Measurements from ENCODE around the gene UBE2Q2. TPM values are rescaled to one million over a fixed set of nuclear protein-coding genes. Genes with fewer than 3 reads are reported as not detected.

Gene UBE2Q2
- total and polyA plus RNA-seq, 9 of the 15 experiments (the other 6 are each of a cell fraction or from before 2014, with no cell fraction given) = 6.2 to 24.0 (median 16.2) TPM

- in situ Hi-C loops (cut with MboI) (no loop called here), intact Hi-C loops (cut with micrococcal nuclease) (no loop called here)
- H3K9me1 ChIP-seq (ENCODE audit: control insufficient read depth, insufficient read depth, low read length) = no peaks in the 10 kb centered on the region
- H3K27me3 ChIP-seq (ENCODE audit: control insufficient read depth in 2 of 2, insufficient read depth in 2 of 2, low read length in 2 of 2) = no peaks in the 10 kb centered on the region
- TF ChIP-seq MEIS2 (IDR thresholded peaks at IDR 0.05; ENCODE audit: partially characterized antibody) = peak; percentile 2
- no peak for TF ChIP-seq ATF3 (IDR thresholded peaks at IDR 0.05)
- no peak for TF ChIP-seq ATF3 (CRISPR knock-in tag; conservative IDR thresholded peaks at IDR 0.05)
- no peak for TF ChIP-seq ZNF583 (CRISPR knock-in tag; IDR thresholded peaks at IDR 0.05)
- no peaks in the 10 kb centered on the region for H3K79me2 ChIP-seq (ENCODE audit: control insufficient read depth, insufficient read depth, low read length)
- no TSS peak for BruUV-seq (replicated peaks)
- no peak overlapping the region for H3K27ac ChIP-seq (ENCODE audit: extremely low read depth, low read depth, low read length)
- no peak for DNase-seq (ENCODE audit: extremely low read depth in 1 of 4, low spot score in 3 of 4)
- ATAC-seq = no peak
- no peak overlapping the region for H3K4me3 ChIP-seq
- H4K20me1 ChIP-seq (replicated peaks; ENCODE audit: control insufficient read depth, insufficient read depth, low read length) = no peaks in the 10 kb centered on the region
- 0 out of 5 replicates have a peak, but pooled peaks cover 0 to 3% of the 10 kb centered on the region in 2 experiments for H3K4me1 ChIP-seq (replicated peaks in 1 of 2; ENCODE audit: control insufficient read depth in 2 of 2, insufficient read depth in 2 of 2, low read length in 2 of 2)
- CTCF ChIA-PET (ENCODE audit: low intra/inter-chr PET ratio) = no interaction called here
- peaks cover 74% of the 10 kb centered on the region for H3K36me3 ChIP-seq (ENCODE audit: control insufficient read depth, insufficient read depth, low read length)
- no peak overlapping the region for H3K9ac ChIP-seq (ENCODE audit: insufficient read depth in 1 of 2, low read depth in 2 of 2, low read length in 2 of 2)
- H3K9me3 ChIP-seq (replicated peaks; ENCODE audit: control insufficient read depth, insufficient read depth, low read depth, low read length) = no peaks in the 10 kb centered on the region
- 86% methylated on average over 1 of the region's 1 CpG for WGBS (ENCODE audit: insufficient coverage, low coverage, missing lambda C conversion rate)
- POLR2A ChIA-PET = interaction anchor here (1.4 to 1.6 kb wide), 2 partner anchors 12 to 22 kb away, joined by 3 to 5 read pairs; no protein-coding TSS in a partner anchor
- no peak overlapping the region for H2AFZ ChIP-seq (ENCODE audit: low read depth, low read length)
- FAIRE-seq = no peak
- H3K4me2 ChIP-seq (ENCODE audit: insufficient read depth, low read length) = no peak overlapping the region
These were observed 43.9 kb downstream of the UBE2Q2 start for GRCh38 chr15:75887178-75887577.

GRCh38 chr15:75891895-75892294 is 48.6 kb downstream of the UBE2Q2 start:
- no peak overlapping the region for H3K4me2 ChIP-seq (ENCODE audit: insufficient read depth, low read length)
- ATAC-seq = no peak; the same call in 2 of the 3 replicates
- no peak overlapping the region for H2AFZ ChIP-seq (ENCODE audit: low read depth, low read length)
- TF ChIP-seq HDAC8 (tag; IDR thresholded peaks at IDR 0.05) = no peak
- TF ChIP-seq ATF3 (IDR thresholded peaks at IDR 0.05) = peak; percentile 50; the same call in 1 of the 2 replicates
- TF ChIP-seq ATF3 (CRISPR knock-in tag; conservative IDR thresholded peaks at IDR 0.05) = no peak
- peak; percentile 79 for TF ChIP-seq FOSL1 (tag; conservative IDR thresholded peaks at IDR 0.05)
- TF ChIP-seq FOS (IDR thresholded peaks at IDR 0.05; ENCODE audit: extremely low read depth, insufficient read length) = no peak
- TF ChIP-seq HMBOX1 (IDR thresholded peaks at IDR 0.05) = 0 out of 2 replicates have a peak, but pooled peaks have one; percentile 34
- no peak for TF ChIP-seq MEF2A (IDR thresholded peaks at IDR 0.05; ENCODE audit: control insufficient read depth, low read depth, low read length)
- 0 out of 2 replicates have a peak, but pooled peaks have one; percentile 26 for TF ChIP-seq DPF2 (IDR thresholded peaks at IDR 0.05)
- TF ChIP-seq JUND (IDR thresholded peaks at IDR 0.05; ENCODE audit: borderline replicate concordance, low read depth, low read length) = peak; percentile 44; the same call in 1 of the 2 replicates
- TF ChIP-seq JUND (tag; IDR thresholded peaks at IDR 0.05; ENCODE audit: borderline replicate concordance, low read depth, low read length) = no peak
- TF ChIP-seq CEBPG (CRISPR knock-in tag; IDR thresholded peaks at IDR 0.05) = no peak
- TF ChIP-seq CEBPG (tag; conservative IDR thresholded peaks at IDR 0.05 in 1 of 2, IDR thresholded peaks at IDR 0.05 in 1 of 2) = peak in 1 of 2 experiments; percentile 79; a peak in 2 of 4 replicates

More at GRCh38 chr15:75891895-75892294, 48.6 kb downstream of the UBE2Q2 start:
- peaks cover 65% of the 10 kb centered on the region for H3K36me3 ChIP-seq (ENCODE audit: control insufficient read depth, insufficient read depth, low read length)
- no peak overlapping the region for H3K4me3 ChIP-seq
- H3K27ac ChIP-seq (ENCODE audit: extremely low read depth, low read depth, low read length) = peak overlapping the region; percentile 47; the same call in 2 of the 3 replicates
- DNase-seq (ENCODE audit: extremely low read depth in 1 of 4, low spot score in 3 of 4) (no peak), FAIRE-seq (no peak)
- no peaks in the 10 kb centered on the region for H3K79me2 ChIP-seq (ENCODE audit: control insufficient read depth, insufficient read depth, low read length)
- intact Hi-C loops (cut with micrococcal nuclease) (no loop called here), in situ Hi-C loops (cut with MboI) (no loop called here)
- H4K20me1 ChIP-seq (replicated peaks; ENCODE audit: control insufficient read depth, insufficient read depth, low read length) = no peaks in the 10 kb centered on the region
- H3K9ac ChIP-seq (ENCODE audit: insufficient read depth in 1 of 2, low read depth in 2 of 2, low read length in 2 of 2) = no peak overlapping the region
- no peaks in the 10 kb centered on the region for H3K9me1 ChIP-seq (ENCODE audit: control insufficient read depth, insufficient read depth, low read length)
- no peaks in the 10 kb centered on the region for H3K9me3 ChIP-seq (replicated peaks; ENCODE audit: control insufficient read depth, insufficient read depth, low read depth, low read length)
- 0 out of 5 replicates have a peak, but pooled peaks cover 0 to 3% of the 10 kb centered on the region in 2 experiments for H3K4me1 ChIP-seq (replicated peaks in 1 of 2; ENCODE audit: control insufficient read depth in 2 of 2, insufficient read depth in 2 of 2, low read length in 2 of 2)
- H3K27me3 ChIP-seq (ENCODE audit: control insufficient read depth in 2 of 2, insufficient read depth in 2 of 2, low read length in 2 of 2) = no peaks in the 10 kb centered on the region
- ChIA-PET POLR2A (interaction anchor here (1.2 to 2.3 kb wide), 3 partner anchors 9 to 12 kb away, joined by 3 to 6 read pairs (median 5); partner anchors contain the start of gene FBXO22), CTCF (ENCODE audit: low intra/inter-chr PET ratio) (no interaction called here)
- BruUV-seq (replicated peaks) = no TSS peak

All from K562 (cell line).